Measurements from ENCODE around the gene RPL13.

DNA sequence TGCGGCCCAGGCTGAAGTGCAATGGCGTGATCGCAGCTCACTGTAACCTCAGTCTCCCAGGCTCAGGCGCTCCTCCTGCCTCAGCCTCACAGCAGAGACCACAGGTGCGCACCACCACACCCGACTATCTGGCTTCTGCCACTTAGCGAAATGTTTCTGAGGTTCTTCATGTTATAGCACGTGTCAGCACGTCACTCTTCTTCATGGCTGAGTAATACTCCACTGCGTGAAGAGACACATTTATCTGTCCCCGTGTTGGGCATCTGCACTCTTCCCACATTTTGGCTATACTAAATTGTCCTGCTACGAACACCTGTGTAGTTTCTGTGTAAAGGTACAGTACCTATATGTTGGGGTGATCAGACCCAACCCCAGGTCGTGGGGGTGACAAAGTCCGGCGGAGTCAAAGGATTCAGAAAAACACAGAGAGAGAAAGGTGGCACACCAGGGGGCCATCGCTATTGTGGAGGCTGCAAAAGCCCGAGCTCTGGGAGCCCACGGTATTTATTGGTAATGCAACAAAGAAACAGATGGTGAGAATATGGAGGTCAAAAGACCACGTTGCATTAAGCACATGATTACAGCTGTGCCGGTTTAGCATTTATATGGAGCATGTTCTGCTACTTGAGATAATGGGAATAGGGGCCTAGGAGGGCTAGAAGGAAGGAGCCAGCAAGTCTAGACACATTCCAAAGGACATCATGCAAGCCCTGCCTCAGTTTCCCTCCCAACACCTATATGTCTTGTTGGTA is 52.1 kb downstream of the RPL13 start:
- TF ChIP-seq, protein P1, sequence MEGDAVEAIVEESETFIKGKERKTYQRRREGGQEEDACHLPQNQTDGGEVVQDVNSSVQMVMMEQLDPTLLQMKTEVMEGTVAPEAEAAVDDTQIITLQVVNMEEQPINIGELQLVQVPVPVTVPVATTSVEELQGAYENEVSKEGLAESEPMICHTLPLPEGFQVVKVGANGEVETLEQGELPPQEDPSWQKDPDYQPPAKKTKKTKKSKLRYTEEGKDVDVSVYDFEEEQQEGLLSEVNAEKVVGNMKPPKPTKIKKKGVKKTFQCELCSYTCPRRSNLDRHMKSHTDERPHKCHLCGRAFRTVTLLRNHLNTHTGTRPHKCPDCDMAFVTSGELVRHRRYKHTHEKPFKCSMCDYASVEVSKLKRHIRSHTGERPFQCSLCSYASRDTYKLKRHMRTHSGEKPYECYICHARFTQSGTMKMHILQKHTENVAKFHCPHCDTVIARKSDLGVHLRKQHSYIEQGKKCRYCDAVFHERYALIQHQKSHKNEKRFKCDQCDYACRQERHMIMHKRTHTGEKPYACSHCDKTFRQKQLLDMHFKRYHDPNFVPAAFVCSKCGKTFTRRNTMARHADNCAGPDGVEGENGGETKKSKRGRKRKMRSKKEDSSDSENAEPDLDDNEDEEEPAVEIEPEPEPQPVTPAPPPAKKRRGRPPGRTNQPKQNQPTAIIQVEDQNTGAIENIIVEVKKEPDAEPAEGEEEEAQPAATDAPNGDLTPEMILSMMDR (IDR thresholded peaks at IDR 0.05): no peak
- TF ChIP-seq EZH2 (IDR thresholded peaks at IDR 0.05) (no peak), EZH2phosphoT487 (IDR thresholded peaks at IDR 0.05) (no peak)

Data from neural progenitor cell (in vitro differentiated cells).